Right cardiac atrium (tissue), 5 donors: Measurements from ENCODE around the gene KRT32. TPM values are rescaled to one million over a fixed set of nuclear protein-coding genes. Genes with fewer than 3 reads are reported as not detected.

Source experiments
- ATAC-seq, 2 donors: fragments of 200-7000 bp; cut with Tn5 transposase; one replicate each; pipeline versions ENCODE4 v1.8.0 to v1.9.1; 2020; ENCODE audit warnings: moderate library complexity in 2 of 2, mild to moderate bottlenecking in 1 of 2
- DNase-seq, 3 donors: peaks; one replicate each; pipeline ENCODE4 v3.0.0-alpha.2; 2020
- H3K27ac ChIP-seq: one replicate; pipeline ENCODE4 v1.5.1; 2013; ENCODE audit warnings: mild to moderate bottlenecking, low read length, control low read depth, moderate library complexity
- H3K27me3 ChIP-seq: one replicate; pipeline ENCODE4 v1.6.1; 2013; ENCODE audit not compliant: control insufficient read depth, insufficient read depth
- H3K4me1 ChIP-seq: one replicate; pipeline ENCODE4 v1.6.1; 2013; ENCODE audit warnings: low read length; ENCODE audit not compliant: control insufficient read depth, insufficient read depth
- H3K4me3 ChIP-seq: one replicate; pipeline ENCODE4 v1.5.1; 2013; ENCODE audit warnings: low read length, control low read depth
- H3K9me3 ChIP-seq: one replicate; pipeline ENCODE4 v1.6.1; 2013; ENCODE audit warnings: low read length; ENCODE audit not compliant: control insufficient read depth
- WGBS: extraction: QIAGEN DNeasy Blood & Tissue Kit; methylation state at CpG from one replicate; pipeline ENCODE4 v1.1.7; 2013; 5-methylcytosine and 5-hydroxymethylcytosine counted together
- intact Hi-C, 4 donors: fragments of 100-400 bp; cut with DNase I; formaldehyde crosslinking; loops; one replicate each; pipeline versions ENCODE4 v1.11.0 to v1.14.0; 2022 to 2023
- microRNA-seq, 2 donors: library from miRNA; unstranded; fragments of <30 nt; microRNA quantifications; one replicate each; pipeline ENCODE4 v1.2.0, GENCODE V29; 2020 to 2021
- polyA plus RNA-seq: library from polyadenylated mRNA; stranded (reverse); fragments of 200-250 nt; gene quantifications from one replicate; pipeline ENCODE4 v1.2.3, GENCODE V29; 2013
- total RNA-seq, 4 donors: library from RNA; stranded (reverse); fragmentation: NEBNext Ultra II Directional; extraction: Animal tissue kit (Norgen Biotek cat#: 25700); gene quantifications; one replicate each; pipeline ENCODE4 v1.2.1, GENCODE V29; 2021
- donor health status: healthy with polysubstance abuse.
- donor health status: DM: no; HTN: yes; CAD: no.
- donor health status: DM: no; HTN: no; CAD: no.
- donor health status: DM: no; HTN: yes; CAD: no; lungs with severe emphysema.
- donor health status: DM: yes; HTN: yes; CAD: no.

KRT32 gene
- total and polyA plus RNA-seq, 5 donors, result not detected

- Histone ChIP-seq H3K9me3 (no peaks in the 10 kb centered on the region), H3K27me3 (no peaks in the 10 kb centered on the region), H3K4me3 (no peak overlapping the region), H3K4me1 (no peaks in the 10 kb centered on the region), H3K27ac (no peak overlapping the region)
- ATAC-seq (no peak), DNase-seq (no peak)
- intact Hi-C loops, result no loop called here
- 64% methylated on average over 5 of the region's 5 CpGs for WGBS
These were observed 53.7 kb downstream of the KRT32 start for GRCh38 chr17:41413353-41413957.

GRCh38 chr17:41411072-41411840, 55.9 kb downstream of the KRT32 start:
- intact Hi-C loops, result no loop called here
- Histone ChIP-seq H3K9me3 (no peaks in the 10 kb centered on the region), H3K27ac (no peak overlapping the region), H3K4me3 (no peak overlapping the region), H3K27me3 (no peaks in the 10 kb centered on the region), H3K4me1 (no peaks in the 10 kb centered on the region)
- no peak for DNase-seq
- 94% methylated on average over 20 of the region's 20 CpGs for WGBS
- no peak for ATAC-seq

Small RNA genes lying within 50 kb of the gene (microRNA-seq; reads per million reads assigned to microRNA genes)
- 0 reads per million in 2 donors for gene MIR6510

Other genes starting within 250 kb of the KRT32 start
- not detected for gene KRTAP9-2, start 240.7 kb downstream of the KRT32 start, total RNA-seq
- gene KRTAP9-2, start 240.7 kb downstream of the KRT32 start, polyA plus RNA-seq, result not detected
- not detected for gene KRTAP9-3, start 234.9 kb downstream of the KRT32 start, total RNA-seq
- not detected for gene KRTAP9-3, start 234.9 kb downstream of the KRT32 start, polyA plus RNA-seq
- not detected for gene KRTAP9-8, start 229.4 kb downstream of the KRT32 start, total RNA-seq
- not detected for gene KRTAP9-8, start 229.4 kb downstream of the KRT32 start, polyA plus RNA-seq
- gene KRTAP9-4, start 217.7 kb downstream of the KRT32 start, total RNA-seq, result not detected
- not detected for gene KRTAP9-4, start 217.7 kb downstream of the KRT32 start, polyA plus RNA-seq
- gene KRTAP9-9, start 212.0 kb downstream of the KRT32 start, total RNA-seq, result not detected
- not detected for gene KRTAP9-9, start 212.0 kb downstream of the KRT32 start, polyA plus RNA-seq
- not detected for gene KRTAP9-6, start 202.0 kb downstream of the KRT32 start, total RNA-seq
- not detected for gene KRTAP9-6, start 202.0 kb downstream of the KRT32 start, polyA plus RNA-seq
- not detected for gene KRTAP9-7, start 191.7 kb downstream of the KRT32 start, total RNA-seq
- gene KRTAP9-7, start 191.7 kb downstream of the KRT32 start, polyA plus RNA-seq, result not detected
- gene KRTAP29-1, start 164.5 kb downstream of the KRT32 start, total RNA-seq, result not detected
- gene KRTAP29-1, start 164.5 kb downstream of the KRT32 start, polyA plus RNA-seq, result not detected
- not detected for gene KRTAP16-1, start 158.1 kb downstream of the KRT32 start, total RNA-seq
- gene KRTAP16-1, start 158.1 kb downstream of the KRT32 start, polyA plus RNA-seq, result not detected
- gene KRTAP17-1, start 151.7 kb downstream of the KRT32 start, total RNA-seq, result not detected
- not detected for gene KRTAP17-1, start 151.7 kb downstream of the KRT32 start, polyA plus RNA-seq
- not detected for gene KRT33A, start 116.6 kb downstream of the KRT32 start, total RNA-seq
- gene KRT33A, start 116.6 kb downstream of the KRT32 start, polyA plus RNA-seq, result not detected
- gene KRT33B, start 97.6 kb downstream of the KRT32 start, total RNA-seq, result not detected
- not detected for gene KRT33B, start 97.6 kb downstream of the KRT32 start, polyA plus RNA-seq
- gene KRT34, start 85.1 kb downstream of the KRT32 start, total RNA-seq, result not detected
- not detected for gene KRT34, start 85.1 kb downstream of the KRT32 start, polyA plus RNA-seq
- gene KRT31, start 69.8 kb downstream of the KRT32 start, total RNA-seq, result not detected
- gene KRT31, start 69.8 kb downstream of the KRT32 start, polyA plus RNA-seq, result not detected
- gene KRT37, start 42.8 kb downstream of the KRT32 start, total RNA-seq, result not detected
- not detected for gene KRT37, start 42.8 kb downstream of the KRT32 start, polyA plus RNA-seq
- gene KRT38, start 26.4 kb downstream of the KRT32 start, total RNA-seq, result not detected
- gene KRT38, start 26.4 kb downstream of the KRT32 start, polyA plus RNA-seq, result not detected
- not detected for gene KRT35, start 13.8 kb upstream of the KRT32 start, total RNA-seq
- not detected for gene KRT35, start 13.8 kb upstream of the KRT32 start, polyA plus RNA-seq
- not detected for gene KRT36, start 22.5 kb upstream of the KRT32 start, total RNA-seq
- not detected for gene KRT36, start 22.5 kb upstream of the KRT32 start, polyA plus RNA-seq
- not detected for gene KRT13, start 38.2 kb upstream of the KRT32 start, total RNA-seq
- gene KRT13, start 38.2 kb upstream of the KRT32 start, polyA plus RNA-seq, result 2.1 TPM
- gene KRT15, start 51.5 kb upstream of the KRT32 start, total RNA-seq, result under 1 TPM in 1 of 4 donors, not detected in 3; 0.11 TPM
- gene KRT15, start 51.5 kb upstream of the KRT32 start, polyA plus RNA-seq, result not detected
- 1 to 10 TPM; 2.1 to 3.5 (median 3.0) TPM for gene KRT19, start 60.9 kb upstream of the KRT32 start, total RNA-seq
- 0.72 TPM for gene KRT19, start 60.9 kb upstream of the KRT32 start, polyA plus RNA-seq
- gene KRT9, start 104.7 kb upstream of the KRT32 start, total RNA-seq, result not detected
- gene KRT9, start 104.7 kb upstream of the KRT32 start, polyA plus RNA-seq, result not detected
- gene KRT14, start 119.5 kb upstream of the KRT32 start, total RNA-seq, result not detected
- gene KRT14, start 119.5 kb upstream of the KRT32 start, polyA plus RNA-seq, result 0.11 TPM
- gene KRT16, start 145.4 kb upstream of the KRT32 start, total RNA-seq, result not detected
- 0.27 TPM for gene KRT16, start 145.4 kb upstream of the KRT32 start, polyA plus RNA-seq
- not detected for gene KRT17, start 157.2 kb upstream of the KRT32 start, total RNA-seq
- gene KRT17, start 157.2 kb upstream of the KRT32 start, polyA plus RNA-seq, result 0.09 TPM
- 1,000 to 10,000 TPM in 2 of 4 donors, 100 to 1,000 TPM in 2; 959 to 1,186 (median 1,014) TPM for gene EIF1, start 221.5 kb upstream of the KRT32 start, total RNA-seq
- 983 TPM for gene EIF1, start 221.5 kb upstream of the KRT32 start, polyA plus RNA-seq
- gene GAST, start 244.9 kb upstream of the KRT32 start, total RNA-seq, result not detected
- not detected for gene GAST, start 244.9 kb upstream of the KRT32 start, polyA plus RNA-seq